ENCODE measurements around the gene HNRNPCL1.
"Not testable (repeated sequence)": the region's sequence is repeated elsewhere in the genome, so short reads cannot be mapped to it uniquely, and the experiment has no call there.

Gene HNRNPCL1

DNA sequence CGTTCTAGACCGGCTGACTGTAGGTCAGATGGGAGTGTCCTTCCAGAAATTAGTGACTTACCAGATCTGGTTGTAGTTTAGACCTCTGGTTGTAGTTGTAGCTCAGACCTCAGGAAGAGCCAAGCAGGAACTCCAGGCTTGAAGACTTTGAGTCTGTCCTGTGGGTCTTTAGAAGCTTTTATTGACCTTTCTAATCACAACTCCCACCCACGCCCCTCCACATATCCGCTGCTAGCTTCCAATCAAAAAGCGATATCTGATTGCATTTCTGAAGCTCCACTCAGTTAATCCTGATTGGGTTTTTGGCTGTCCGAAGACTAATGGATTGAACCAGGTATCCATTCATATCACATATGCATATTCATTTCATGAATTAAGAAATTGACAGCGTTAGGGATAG is at the start of gene HNRNPCL1:
Gene HNRNPCL1 (minus strand): TSS at position 101 of the 400 bp plus-strand sequence. CDS start 431 bp downstream, outside the sequence.
- not testable (repeated sequence) for DNase-seq (ENCODE audit: low read depth in 1 of 2, low spot score in 1 of 2)

DNA sequence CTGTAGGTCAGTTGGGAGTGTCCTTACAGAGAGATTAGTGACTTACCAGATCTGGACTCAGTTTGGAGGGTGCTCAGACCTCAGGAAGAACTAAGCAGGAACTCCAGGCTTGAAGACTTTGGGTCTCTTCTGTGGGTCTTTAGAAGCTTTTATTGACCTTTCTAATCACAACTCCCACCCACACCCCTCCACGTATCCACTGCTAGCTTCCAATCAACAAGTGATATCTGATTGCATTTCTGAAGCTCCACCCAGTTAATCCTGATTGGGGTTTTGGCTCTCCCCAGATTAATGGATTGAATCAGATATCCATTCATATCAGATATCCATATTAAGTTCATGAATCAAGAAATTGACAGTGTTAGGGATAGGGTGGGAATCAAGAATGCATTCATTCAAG is 49.6 kb upstream of the HNRNPCL1 start, which contains the start of gene PRAMEF10:
Gene PRAMEF10 (minus strand): TSS at position 101 of the 400 bp plus-strand sequence. CDS start 2,423 bp downstream, outside the sequence.
- DNase-seq (ENCODE audit: low read depth in 1 of 2, low spot score in 1 of 2) = not testable (repeated sequence)

DNA sequence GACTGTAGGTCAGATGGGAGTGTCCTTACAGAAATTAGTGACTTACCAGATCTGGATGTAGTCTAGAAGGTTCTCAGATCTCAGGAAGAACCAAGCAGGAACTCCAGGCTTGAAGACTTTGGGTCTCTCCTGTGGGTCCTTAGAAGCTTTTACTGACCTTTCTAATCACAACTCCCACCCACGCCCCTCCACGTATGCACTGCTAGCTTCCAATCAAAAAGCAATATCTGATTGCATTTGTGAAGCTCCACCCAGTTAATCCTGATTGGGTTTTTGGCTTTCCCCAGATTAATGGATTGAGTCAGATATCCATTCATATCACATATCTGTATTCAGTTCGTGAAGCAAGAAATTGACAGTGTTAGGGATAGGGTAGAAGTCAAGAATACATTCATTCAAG is 37.6 kb upstream of the HNRNPCL1 start, which contains the start of gene PRAMEF4:
Gene PRAMEF4 (minus strand): TSS at position 101 of the 400 bp plus-strand sequence. CDS start 2,807 bp downstream, outside the sequence.
- not testable (repeated sequence) for DNase-seq (ENCODE audit: low read depth in 1 of 2, low spot score in 1 of 2)

DNA sequence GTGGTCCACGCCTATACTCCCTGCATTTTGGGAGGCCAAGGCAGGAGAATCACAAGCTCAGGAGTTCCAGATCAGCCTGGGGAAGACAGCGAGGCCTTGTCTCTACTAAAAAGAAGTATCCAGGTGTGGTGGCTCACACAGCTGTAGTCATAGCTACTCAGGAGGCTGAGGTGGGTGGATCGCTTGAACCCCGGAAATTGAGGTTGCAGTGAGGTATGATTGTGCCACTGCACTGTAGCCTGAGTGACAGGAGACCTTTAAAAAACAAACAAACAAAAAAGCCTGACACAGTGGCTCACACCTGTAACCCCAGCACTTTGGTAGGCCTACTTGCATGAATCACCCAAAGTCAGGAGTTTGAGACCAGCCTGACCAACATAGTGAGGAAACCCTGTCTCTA is 29.9 kb upstream of the HNRNPCL1 start:
- DNase-seq (ENCODE audit: low read depth in 1 of 2, low spot score in 1 of 2) = not testable (repeated sequence)

GRCh38 chr1:12863131-12863880 is 14.8 kb upstream of the HNRNPCL1 start:
- DNase-seq (ENCODE audit: low read depth in 1 of 2, low spot score in 1 of 2) = not testable (repeated sequence)

DNA sequence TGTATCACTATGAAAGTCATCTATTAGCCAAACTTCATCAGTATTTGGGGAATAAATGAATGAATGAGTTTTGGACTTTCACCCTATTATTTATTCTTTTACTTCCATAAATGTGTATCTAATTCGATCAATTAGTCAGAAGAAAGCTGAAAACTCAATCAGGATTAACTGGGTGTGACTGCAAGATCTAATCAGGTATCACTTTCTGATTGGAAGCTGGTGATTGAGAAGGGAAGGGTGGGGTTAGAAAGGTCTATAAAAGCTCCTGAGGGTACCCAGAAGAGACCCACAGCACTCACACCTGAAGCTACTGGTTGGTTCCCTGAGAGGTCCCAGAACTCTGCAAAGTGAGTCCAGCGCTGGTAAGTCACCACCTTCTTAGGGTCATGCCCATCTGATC is 8.3 kb upstream of the HNRNPCL1 start, which contains the start of gene PRAMEF2:
Gene PRAMEF2 (plus strand): TSS at position 301 of the 400 bp plus-strand sequence. CDS start 1,924 bp downstream, outside the sequence.
- DNase-seq (ENCODE audit: low read depth in 1 of 2, low spot score in 1 of 2) = not testable (repeated sequence)

GRCh38 chr1:12851779-12852178 is 3.3 kb upstream of the HNRNPCL1 start:
- no peak for DNase-seq (ENCODE audit: low read depth in 1 of 2, low spot score in 1 of 2)

- DNase-seq (ENCODE audit: low read depth in 1 of 2, low spot score in 1 of 2) = not testable (repeated sequence)
These were observed 15.3 kb downstream of the HNRNPCL1 start for GRCh38 chr1:12833251-12833650.

DNA sequence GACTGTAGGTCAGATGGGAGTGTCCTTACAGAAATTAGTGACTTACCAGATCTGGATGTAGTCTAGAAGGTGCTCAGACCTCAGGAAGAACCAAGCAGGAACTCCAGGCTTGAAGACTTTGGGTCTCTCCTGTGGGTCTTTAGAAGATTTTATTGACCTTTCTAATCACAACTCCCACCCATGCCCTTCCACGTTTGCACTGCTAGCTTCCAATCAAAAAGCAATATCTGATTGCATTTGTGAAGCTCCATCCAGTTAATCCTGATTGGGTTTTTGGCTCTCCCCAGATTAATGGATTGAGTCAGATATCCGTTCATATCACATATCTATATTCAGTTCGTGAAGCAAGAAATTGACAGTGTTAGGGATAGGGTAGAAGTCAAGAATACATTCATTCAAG is 17.2 kb downstream of the HNRNPCL1 start, which contains the start of gene PRAMEF11:
Gene PRAMEF11 (minus strand): TSS at position 101 of the 400 bp plus-strand sequence. CDS start 2,621 bp downstream, outside the sequence.
- DNase-seq (ENCODE audit: low read depth in 1 of 2, low spot score in 1 of 2) = not testable (repeated sequence)

- not testable (repeated sequence) for DNase-seq (ENCODE audit: low read depth in 1 of 2, low spot score in 1 of 2)
These were observed 29.5 kb downstream of the HNRNPCL1 start for GRCh38 chr1:12819061-12819460.

GRCh38 chr1:12811409-12811784 is 37.1 kb downstream of the HNRNPCL1 start:
- no peak for DNase-seq (ENCODE audit: low read depth in 1 of 2, low spot score in 1 of 2)

DNA sequence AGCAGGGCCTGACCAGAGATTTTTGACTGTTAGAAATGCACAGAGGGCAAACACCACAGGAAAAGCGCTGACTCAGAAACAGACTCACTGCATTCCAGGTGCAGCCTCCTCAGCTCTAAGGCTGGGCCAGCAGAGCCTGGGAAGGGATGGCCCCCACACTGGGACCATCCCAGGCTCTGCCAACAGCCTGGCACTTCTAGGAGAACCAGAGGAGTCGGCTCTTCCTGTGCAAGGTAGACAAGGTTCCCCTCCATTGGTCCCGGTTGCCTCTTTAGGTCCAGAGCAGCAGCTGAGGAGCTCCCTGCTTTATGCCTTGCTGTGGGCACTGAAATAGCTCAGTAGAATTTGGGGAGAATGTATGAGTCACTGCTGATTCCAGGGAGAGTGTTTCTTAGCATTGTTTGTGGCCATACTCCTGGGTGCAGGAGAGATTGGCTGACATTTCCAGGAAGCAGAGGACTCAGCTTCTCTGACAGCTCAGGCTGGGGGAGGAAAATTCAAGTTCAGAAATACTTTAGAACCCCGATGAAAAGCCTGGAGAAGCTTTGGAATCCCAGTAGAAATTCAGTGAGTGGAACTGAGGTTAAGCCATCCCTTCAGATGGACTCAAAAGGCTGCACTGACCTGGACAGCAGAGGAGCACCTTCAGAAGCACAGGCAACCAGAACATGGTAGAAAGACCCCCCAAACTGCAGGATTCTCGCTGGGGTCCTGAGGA is 37.7 kb downstream of the HNRNPCL1 start:
- DNase-seq (ENCODE audit: low read depth in 1 of 2, low spot score in 1 of 2) = no peak

DNA sequence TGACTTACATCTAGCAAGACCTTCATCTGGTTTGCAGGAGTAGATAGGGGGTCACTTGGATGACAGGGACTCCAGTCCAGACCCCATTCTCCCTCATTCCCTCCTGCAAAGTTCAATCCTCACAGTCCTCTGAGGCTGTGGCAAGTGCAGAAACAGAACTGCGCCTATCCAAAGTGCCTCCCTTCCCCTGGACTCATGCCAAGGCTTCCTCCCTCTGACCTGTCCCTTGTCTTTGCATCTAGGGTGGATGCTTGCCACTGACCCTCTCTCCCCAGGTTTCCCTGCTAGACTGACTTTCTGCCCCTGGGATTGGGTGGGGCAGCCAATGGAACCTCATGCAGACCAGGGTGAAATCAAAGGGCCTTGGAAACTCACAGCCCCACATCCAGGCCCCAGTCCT is 38.6 kb downstream of the HNRNPCL1 start:
- no peak for DNase-seq (ENCODE audit: low read depth in 1 of 2, low spot score in 1 of 2)

- no peak for DNase-seq (ENCODE audit: low read depth in 1 of 2, low spot score in 1 of 2)
These were observed 48.8 kb downstream of the HNRNPCL1 start for GRCh38 chr1:12799730-12800129.

DNA sequence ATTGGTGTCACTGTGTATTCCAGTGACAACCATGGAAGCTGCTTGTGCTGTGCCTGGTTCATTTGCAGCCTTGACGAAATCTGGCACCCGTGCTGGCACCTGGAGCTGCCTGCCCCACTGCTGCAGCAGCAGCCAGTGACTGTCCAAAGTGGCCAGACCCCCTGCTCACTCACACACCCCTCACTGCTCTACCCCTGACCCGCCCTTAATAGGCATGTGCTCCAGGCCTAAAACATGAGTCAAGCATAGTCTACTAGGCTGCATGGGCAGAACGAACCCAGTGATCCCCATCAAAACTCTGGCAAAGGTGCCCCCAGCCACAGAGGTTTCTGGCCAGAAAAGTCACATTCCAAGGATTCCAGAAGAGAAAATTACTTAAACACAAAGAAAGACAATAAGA is 49.6 kb downstream of the HNRNPCL1 start:
- no peak for DNase-seq (ENCODE audit: low read depth in 1 of 2, low spot score in 1 of 2)

Data from activated CD4-positive, alpha-beta T cell treated with anti-CD3 and anti-CD28 coated beads, Interleukin-2, amount 50 U/mL, for 24 hours (primary cell).